ENCODE data around the gene HPCAL1.
"Not testable (repeated sequence)": the region's sequence is repeated elsewhere in the genome, so short reads cannot be mapped to it uniquely, and the experiment has no call there.

The HPCAL1 gene

DNA sequence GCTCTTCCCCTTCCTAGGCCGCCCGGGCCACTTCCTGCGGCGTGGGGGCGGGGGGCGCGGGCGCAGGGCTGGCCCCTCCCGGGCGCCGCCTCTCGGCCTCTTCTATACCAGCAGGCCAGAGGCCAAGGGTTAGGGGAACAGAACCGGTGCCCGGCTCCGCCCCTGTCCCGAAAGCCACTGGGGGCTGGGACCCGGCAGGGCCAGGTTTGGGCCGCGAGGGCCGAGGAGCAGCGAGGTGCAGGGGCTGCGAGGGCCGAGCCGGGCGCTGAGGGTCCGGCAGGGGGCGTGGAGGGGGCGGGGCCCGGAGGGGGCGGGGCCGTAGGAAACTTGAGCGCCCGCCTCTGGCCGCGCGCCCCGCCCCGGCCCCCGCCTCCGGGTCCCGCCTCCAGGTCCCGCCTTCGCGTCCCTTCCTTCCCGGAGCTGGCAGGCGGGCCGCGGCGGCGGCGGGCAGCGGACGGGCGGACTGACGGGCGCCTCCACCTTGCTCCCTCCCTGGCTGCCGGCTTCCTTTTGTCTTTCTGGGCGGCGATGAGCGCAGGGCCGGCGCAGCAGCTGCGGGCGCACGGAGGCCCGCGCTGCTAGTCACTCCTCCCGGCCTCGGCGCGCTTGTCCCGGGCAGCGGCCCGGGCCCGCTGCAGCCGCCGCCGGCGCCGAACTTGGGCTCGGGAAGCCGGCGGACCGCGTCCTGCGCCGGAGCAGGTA lies at the start of gene HPCAL1:
Gene HPCAL1 (plus strand): TSS at position 426 of the 702 bp plus-strand sequence. CDS start 116,854 bp downstream, outside the sequence.
- DNase-seq: peak; percentile 79 to 85

DNA sequence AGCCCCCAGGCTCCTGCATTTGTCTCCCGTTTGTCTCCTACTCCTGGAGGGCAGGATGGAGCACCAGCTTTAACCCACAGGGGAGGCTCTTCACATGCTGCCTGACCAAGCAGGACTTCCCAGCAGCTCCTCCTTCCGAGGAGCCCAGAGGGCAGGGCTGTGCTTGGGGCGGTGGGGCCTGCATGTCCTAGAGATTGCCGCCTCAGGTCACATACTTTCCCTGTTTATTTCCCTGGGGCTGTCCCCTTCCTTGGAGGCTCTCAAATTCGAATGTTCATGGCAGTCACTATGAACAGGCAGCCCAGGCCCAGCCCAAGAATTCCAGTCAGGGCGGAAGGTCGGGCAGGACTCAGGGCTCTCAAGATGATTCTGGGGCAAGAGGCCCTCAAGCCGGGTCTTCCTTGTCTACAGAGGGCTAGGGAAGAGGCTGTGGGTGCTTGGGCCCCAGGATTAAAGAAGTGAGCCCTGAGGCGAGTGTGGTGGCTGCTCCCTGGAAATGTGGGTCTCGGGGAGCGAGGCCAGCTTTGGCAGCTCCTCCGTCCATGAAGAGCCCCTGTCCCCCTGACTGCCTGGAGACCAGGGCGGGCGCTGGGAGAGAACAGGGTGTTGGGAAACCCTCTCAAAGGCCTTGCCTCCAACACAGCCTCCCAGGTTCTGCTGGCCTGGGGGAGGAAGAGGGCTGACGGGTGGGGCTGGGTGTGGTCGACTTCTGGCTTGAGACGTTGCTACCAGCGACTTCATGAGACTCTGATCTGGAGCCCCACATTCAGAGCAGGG lies 48.9 kb upstream of the HPCAL1 start:
- DNase-seq: no peak

DNA sequence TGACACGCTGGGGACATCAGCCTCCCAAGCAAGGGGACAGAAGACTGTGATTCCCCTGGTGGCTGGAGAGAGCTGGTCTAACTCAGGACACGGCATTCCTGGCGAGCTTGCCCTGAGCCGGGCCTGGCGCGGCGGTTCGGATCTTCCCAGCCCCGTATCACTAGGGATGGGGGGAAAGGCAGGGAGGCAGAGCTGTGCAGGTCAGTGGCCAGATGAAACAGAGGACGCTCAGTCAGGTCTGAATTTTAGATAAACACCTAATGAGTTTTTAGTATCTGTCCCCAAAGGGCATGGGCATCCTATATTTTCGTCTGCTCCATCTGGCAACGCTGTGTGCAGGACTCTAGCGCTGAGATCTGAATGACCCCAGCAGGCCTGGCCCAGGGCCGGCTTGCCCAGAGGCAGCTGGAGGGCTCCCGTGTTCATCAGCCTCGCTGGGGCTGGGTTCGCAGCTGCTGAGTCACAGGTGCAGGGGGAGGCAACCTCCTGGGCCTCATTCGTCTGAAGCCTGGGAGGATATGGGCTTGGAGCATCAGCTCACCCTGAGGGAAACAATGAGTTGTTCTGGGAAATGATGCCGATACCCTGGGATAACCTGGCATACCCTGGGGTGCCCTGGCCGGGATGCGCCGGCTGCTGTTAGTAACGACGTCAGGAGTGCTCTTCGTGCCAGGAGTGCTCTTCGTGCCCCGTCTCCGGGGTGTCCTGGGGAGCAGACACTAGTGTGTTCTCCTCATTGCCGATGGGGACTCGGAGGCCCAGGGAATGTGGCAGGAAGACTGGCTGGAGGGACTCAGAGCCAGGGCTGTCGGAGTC lies 48.1 kb upstream of the HPCAL1 start:
- DNase-seq: no peak

DNA sequence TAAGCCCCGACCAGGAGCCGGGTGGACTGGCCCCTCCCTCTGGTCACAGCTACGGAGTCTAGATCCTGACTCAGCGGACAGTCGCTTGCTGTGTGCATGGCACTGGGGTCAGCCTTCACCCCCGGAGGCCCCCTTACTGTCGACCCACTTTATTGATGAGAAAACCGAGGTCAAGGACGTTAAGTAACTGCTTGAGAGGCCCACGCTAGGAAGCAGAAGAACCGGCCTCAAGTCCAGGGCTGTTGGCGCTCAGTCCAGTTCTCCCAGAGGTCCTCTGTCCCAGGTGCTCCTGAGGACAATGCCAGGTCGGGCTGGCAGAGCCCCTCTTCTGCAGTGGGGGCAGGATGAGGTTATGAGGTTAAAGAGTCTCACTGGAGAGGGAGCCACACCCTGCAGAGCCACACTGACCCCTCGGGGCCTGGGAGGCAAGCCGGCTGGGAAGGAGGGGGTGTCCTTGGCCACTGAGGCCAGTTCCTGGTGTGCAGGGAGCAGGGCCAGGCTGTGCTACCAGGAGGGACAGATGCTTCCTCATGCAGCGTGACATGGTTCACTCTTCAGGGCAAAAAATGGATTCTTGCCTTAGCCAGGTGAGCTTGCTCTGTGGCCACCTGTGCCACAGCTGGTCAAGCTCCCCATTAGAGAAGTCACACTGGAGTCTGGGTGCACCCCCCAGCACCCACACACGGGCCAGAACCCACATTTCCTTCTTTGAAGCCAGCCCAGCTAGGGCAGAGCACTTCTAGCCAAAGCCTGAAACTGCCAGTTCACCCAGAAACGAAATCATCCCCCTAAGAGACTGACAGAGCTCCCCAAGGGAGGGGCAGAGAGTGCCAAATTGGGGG lies 47.3 kb upstream of the HPCAL1 start:
- no peak for DNase-seq

DNA sequence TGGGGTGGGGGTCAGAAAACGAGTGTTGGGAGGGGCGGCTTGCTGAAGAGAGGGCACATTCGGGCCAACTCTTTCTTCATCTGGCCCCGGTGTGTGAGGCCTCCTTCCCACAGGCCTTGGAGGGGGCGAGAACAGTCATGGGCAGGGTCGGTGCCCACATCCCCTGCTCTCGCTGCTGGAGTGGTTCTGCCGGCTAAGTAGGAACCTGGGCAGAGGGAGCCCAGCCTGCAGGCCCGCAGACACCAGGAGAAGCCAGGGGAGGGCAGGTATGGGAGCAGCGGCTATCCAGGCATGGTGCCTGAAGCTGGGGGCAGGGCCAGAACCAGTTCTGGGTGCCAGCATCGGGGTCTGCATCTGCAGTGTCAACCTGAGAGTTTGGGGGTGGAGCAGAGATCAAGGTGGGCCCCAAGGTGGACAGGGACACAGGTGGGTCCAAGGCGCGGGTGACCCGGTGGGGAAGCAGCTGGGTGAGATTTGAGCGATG lies 46.6 kb upstream of the HPCAL1 start:
- no peak for DNase-seq

DNA sequence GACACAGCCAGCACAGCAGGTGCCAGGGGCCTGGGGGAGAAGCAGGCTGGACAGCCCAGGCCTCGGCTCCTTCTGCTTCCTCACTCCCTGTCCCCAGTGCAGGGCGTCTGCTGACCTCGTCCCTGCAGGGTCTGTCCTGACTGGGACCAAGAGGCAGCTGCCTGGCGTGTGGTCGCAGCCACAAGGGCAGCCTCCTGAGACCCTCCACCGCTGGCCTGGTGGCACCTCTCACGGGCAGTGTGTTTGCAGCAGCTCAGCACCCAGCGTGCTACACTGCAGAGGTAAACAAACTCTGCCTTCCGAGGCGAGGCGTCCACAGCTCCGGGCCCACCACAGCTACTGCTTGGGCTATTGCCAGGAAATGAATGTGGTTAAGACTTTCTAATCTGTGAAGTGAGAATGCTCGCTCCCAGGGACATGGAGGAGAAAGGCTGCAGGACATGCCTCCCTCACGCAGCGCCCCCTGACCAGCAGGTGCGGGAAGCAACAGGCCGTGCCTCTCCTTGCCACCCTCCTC lies 46.1 kb upstream of the HPCAL1 start:
- no peak for DNase-seq

DNA sequence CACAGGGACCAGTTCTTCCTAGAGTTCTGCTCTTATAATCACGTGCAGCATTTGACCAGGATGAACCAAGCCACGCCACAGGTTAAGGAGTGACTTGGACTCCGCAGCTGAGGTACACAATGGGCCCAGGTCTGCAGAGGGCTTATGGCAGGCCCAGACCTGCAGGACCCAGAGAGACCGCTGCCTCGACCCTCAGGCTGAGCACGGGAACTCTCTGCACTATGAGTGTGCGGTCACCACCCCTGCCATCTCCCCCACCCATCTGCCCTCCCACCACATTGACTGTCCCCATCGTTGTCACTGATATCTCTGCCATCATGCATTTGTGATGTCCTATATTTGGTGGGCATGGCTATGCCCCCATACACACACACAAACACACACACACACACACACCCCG lies 45.7 kb upstream of the HPCAL1 start:
- DNase-seq: no peak

DNA sequence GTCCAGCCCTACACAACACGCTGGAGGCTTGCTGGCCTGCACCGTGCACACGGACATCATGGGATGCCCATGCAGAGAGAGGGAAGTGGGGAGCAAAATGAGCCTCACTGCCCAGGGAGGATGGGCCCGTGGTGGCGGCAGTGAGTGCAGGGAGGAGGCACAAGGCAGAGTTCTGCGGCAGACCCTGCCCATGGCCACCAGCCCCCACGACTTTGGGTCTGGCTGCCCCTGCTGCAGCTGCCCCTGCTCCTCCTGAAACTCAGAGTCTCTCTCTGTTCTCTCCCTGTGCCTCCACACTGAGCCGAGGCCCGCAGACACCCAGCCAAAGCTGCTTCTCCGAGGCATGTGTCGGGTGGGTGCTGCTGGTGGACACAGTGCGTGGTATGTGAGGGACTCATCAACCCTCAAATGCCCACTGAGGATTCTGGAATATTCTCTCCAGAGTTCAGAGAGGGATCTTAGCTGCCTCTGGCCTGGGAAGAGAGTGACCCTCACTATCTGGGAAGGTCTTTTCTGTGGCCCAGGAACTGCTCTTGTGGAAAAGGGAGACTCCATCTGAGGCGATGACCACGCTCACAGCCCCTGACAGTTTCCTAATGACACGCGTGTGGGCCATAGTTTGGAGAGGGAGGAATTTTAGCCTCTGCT lies 45.1 kb upstream of the HPCAL1 start:
- DNase-seq: no peak

DNA sequence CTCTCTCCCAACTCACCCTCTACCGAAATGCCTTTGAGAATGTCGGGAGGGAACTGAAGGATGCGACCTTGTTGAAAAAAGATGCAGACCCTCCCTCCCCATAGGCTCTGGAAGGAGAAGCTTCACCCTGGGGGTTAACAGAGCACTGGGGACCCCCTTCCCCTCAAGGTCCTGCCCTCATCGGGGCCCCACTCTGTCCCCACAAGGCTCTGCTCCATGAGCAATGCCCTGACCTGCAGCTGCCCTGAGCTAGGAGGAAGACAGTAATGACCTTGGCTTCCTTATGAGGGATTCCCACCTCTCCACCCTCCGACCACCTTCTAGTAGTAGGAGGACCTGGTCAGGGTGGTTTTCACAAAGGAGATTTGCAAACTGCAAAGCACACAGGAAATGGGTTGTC lies 44.4 kb upstream of the HPCAL1 start:
- no peak for DNase-seq

DNA sequence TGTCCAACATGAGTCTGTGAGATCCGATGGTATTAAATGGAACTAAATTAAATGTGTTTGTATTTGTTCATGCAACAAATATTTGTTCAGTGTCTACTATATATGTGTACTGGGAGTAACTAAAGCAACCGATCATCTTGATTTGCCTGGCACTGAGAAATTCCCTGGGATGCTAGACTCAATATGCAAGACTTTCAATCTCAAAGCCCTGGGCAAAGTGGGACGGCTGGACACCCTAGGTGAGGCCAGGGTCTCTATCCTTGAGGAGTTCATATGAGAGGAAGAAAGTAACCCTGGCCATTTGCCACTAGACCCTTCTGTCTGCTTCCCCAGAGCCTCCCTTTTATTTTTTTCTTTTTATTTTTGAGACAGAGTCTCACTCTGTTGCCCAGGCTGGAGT lies 44.0 kb upstream of the HPCAL1 start:
- no peak for DNase-seq

DNA sequence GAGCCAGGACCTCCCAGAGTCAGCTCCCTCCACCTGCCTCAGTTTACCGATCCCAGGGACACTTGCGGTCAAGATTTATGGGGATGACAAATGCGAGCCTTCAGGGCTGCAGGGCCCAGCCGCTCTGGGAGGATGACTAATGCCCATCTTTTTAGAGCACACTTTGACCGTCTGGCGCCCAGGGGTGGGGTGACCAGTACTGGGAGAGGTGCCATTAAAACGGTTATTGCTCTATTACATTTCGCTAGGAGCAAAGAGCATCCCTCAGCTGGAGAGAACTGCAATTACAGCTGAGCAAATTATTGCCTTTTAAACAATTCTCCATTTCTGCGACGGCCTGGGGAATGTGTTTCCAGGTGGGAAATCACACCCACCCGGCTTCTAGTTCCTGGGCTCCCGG lies 42.6 kb upstream of the HPCAL1 start:
- DNase-seq: no peak

DNA sequence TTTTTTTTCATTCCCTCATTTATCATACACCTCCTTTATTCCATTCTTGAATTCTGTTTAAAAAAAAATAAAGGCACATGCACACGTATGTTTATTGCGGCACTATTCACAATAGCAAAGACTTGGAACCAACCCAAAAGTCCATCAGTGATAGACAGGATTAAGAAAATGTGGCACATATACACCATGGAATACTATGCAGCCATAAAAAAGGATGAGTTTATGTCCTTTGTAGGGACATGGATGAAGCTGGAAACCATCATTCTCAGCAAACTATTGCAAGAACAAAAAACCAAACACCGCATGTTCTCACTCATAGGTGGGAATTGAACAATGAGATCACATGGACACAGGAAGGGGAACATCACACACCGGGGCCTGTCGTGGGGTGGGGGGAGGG lies 39.2 kb upstream of the HPCAL1 start:
- DNase-seq: not testable (repeated sequence)

DNA sequence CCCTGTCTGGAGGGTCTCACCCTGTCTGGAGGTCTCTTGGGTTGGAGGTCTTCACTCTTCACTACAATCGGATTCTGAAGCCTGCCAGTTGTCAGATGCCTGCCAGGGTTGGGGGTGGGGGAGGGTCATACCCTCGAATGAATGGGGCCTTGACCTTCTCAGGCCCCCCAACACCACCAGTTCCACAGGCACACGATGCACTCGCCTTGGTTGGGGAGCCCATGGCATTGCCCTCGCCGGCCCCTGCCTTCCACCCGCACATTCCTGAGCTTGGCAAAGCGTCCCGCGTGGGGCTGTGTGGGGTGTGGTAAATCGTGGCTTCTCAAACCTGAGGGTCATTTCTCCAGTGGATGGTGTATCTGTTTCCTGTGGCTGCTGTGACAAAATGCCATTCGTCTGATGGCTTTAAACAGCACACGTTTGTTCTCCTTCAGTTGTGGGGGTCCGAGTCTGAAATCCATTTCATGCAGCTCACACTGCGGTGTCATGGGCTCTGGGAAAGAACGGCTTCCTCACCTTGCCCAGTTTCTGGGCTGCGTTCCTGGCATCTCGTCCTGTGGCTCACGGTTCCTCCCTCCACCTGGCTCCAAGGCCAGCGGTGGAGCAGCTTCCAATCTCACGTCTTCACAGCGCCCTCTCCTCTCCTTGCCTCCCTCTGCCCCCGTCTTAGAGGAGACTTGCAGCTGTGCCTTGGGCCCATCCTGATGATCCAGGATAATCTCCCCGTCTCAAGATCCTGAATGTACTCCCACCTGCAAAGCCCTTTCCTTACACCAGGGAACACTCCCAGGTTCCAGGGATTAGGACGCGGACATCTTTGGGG lies 38.0 kb upstream of the HPCAL1 start:
- no peak for DNase-seq

DNA sequence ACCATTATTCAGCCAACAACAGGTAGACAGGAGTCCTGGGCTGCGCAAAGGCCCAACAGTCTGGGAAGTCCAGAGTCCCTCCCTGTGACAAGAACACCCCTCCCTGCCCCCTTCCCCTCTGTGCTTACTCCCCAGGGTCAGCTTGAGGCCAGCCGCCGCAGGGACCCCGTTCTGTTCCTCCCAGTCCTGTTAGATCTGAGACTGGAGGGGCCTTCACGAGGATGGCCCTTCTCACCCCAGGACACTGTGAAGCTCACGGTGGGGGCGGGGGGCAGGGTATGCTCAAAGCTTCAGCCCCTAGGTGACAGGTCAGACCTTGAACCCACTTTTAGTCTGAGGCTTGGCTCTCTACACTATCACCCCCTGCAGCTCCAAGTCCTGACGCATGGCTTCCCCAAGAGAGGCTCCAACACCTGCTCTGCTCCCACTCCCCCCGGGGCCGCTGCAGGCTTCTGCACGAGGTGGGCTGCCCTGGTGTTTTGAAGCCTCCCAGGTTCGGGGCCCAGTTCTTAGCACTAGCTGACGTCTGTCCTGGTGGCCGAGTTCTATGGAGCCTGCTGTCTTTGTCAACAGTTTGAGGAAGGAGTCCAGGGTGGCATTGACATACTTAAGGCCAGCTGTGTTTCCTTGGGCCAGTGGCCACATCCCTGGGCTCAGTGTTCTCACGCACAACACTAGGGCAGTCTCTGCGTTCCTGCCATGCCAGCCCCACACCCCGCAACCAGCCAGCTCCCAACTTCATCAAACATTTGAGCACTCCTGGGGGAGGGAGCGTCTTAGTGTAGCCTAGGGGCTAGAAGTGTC lies 37.2 kb upstream of the HPCAL1 start:
- no peak for DNase-seq

DNA sequence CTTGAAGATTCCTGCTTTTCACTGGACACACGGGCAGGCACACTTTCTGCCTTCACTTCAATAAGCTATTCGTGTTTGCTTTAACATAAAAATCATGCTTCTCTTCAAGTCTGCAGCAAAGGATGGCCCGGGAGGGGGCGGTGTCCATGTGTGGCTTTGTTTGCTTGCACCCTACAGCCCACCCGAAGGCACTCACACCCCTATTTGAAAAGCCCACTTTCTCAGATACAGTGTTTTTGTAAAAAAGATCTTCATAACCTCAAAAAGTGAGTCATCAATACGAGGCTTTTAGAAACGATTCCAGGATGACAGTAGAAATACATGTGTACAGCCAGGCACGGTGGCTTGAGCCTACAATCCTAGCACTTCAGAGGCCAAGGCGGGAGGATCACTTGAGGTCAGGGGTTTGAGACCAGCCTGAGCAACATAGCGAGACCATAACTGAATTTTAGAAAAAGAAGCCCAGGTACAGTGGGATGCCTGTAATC lies 36.5 kb upstream of the HPCAL1 start:
- no peak for DNase-seq

DNA sequence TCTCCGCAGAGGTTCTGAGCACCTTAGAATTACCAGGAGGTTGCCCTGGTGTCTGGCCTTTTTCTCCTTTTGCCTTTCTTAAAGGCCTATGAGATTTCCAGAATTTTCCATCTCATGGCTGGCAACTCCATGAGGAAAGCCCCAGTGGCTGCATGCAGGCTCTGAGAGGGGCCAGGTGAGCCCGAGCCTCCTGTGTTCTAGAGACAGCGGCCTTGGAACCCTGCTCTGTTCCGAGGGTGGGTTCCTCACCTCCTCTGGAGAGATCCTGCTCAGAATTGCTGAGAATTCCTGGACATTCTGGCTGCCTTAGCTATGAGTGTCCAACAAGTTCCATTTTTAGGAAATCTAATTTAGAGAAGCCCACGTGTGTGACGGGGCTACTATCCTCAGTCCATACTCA lies 35.7 kb upstream of the HPCAL1 start:
- DNase-seq: no peak

DNA sequence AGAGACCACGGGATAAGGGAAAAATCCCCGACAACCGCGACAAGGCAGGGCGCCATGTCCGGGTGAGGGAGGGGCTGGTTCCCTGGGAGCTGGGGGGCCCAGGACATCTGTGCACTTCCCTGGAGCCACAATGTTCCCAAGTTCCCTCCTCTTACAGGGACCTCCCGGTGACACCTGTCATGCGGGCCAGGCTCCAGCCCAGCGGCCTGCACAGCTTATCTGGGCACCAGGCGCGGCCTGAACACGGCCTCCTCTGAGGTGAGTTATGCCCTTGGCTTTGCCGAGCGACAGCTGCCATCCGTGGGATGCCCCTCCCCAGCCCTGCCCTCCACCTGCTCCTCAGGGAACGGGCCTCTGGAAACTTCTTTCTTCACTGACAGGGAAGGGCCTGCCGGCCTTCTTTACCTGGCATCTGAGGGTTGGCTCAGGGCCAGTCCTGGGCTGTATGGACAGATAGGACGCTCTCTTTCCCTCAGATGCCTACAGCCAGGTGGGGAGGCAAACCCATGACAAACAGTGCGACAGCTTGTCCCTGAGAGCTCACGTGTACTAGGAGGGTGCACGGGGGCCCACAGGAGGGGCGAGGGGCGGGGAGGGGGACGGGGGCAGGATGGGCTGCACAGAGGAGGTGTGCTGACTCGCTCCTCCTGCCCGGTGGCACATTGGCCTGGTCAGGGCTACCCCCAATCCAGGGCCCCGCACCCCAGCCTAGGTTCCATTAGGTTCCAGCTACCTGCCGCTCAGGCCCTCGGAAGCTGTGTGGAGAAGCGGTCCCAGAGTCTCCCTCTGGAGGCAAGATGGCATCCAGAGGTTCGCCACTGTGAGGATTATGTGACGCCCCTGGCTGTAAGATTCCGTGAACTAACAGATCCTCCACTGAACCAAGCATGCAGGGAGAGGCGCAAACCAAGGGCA lies 34.9 kb upstream of the HPCAL1 start:
- no peak for DNase-seq

DNA sequence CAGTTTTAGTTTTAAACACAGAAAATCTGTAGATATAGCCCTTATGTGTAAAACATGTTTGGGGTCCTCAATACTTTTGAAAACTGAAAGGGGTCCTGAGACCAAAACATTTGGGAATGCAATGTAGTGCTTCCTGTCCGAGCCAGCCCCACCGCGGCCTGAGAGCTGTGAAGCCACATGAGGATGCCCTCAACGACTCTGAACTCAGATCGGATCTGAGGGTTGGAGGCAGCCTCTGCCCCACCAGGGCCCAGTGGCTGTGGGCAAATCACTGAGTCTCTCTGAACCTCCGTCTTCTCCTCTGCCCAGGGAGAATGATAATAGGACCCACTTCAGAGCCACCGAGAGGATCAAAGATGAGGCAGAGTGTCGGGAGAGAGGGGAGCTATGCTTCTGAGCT lies 33.4 kb upstream of the HPCAL1 start:
- DNase-seq: no peak
